ENCODE data around the gene PSKH1.
A peak's percentile ranks its signal among the peaks of the same experiment; 100 is the strongest.
"Not testable (repeated sequence)": the region's sequence is repeated elsewhere in the genome, so short reads cannot be mapped to it uniquely, and the experiment has no call there.

The PSKH1 gene

DNA sequence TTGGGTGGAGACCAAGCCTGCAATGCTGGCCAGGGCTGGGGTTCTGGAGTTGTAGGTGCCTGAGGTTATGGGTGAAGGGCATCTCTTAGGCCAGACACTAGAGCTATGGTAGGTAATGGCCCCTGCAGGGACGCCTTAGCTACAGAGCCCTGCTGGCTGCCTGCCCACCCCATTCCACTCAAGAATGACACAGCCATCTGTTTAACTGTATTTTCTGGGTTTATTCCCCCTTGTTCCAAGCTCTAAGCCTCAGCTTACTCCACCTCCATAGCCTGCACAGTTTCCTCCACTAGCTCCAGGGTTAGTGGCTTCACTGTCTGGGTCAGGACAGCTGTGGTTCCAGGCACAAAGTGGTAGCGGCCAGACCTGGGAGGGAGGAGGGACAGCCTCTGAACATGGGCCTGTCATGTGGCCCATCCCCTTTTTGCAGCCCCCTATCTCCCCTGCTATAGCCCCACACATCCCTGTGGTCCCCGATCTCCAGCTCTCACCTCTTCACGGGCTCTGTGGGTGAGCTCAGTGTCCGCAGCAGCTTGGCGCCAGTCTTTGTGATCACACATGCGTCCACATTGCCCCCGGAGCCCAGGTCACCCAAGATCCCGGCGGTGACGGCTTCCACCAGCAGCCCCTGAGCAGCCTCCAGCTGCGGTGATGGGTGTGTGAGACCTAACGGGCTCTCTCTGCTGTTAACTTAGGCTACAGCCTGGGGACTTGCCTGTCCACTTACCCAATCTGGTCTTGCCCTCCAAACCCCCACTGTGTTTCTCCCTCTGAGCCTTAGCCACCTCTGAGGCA, 41.4 kb downstream of the PSKH1 start:
- in situ Hi-C loops (cut with MboI; ENCODE audit: low pct_unique_long_range_greater_than_20kb, low sequenced_read_pairs) = no loop called here
- DNase-seq = no peak

- no peak for DNase-seq
- in situ Hi-C loops (cut with MboI; ENCODE audit: low pct_unique_long_range_greater_than_20kb, low sequenced_read_pairs) = no loop called here
Observed at GRCh38 chr16:67935101-67935401, 42.0 kb downstream of the PSKH1 start.

GRCh38 chr16:67935402-67936123, 42.5 kb downstream of the PSKH1 start:
- in situ Hi-C loops (cut with MboI; ENCODE audit: low pct_unique_long_range_greater_than_20kb, low sequenced_read_pairs) = no loop called here
- DNase-seq = peak; percentile 96

- in situ Hi-C loops (cut with MboI; ENCODE audit: low pct_unique_long_range_greater_than_20kb, low sequenced_read_pairs) = no loop called here
- DNase-seq = peak; percentile 79
Observed at GRCh38 chr16:67936124-67936879, 43.2 kb downstream of the PSKH1 start, which contains the start of gene PSMB10. PSMB10 (minus strand) TSS chr16:67936850; CDS start chr16:67936749, 101 bp downstream.

GRCh38 chr16:67936880-67937605, 44.0 kb downstream of the PSKH1 start:
- DNase-seq = peak; percentile 89
- in situ Hi-C loops (cut with MboI; ENCODE audit: low pct_unique_long_range_greater_than_20kb, low sequenced_read_pairs) = no loop called here

DNA sequence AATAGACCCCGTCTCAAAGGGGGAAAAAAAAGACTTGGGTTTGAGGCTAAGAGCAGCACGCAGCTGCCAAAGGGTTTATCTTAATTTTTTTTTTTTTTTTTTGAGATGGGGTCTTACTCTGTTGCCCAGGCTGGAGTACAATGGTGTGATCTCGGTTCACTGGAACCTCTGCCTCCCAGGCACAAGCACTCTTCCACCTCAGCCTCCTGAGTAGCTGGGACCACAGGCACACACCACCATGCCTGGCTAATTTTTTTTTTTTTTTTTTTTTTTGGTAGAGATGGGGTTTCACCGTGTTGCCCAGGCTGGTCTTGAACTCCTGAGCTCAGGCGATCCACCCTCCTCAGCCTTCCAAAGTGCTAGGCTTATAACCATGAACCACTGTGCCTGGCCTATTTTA, 44.7 kb downstream of the PSKH1 start:
- in situ Hi-C loops (cut with MboI; ENCODE audit: low pct_unique_long_range_greater_than_20kb, low sequenced_read_pairs); DNase-seq: not testable (repeated sequence)

DNA sequence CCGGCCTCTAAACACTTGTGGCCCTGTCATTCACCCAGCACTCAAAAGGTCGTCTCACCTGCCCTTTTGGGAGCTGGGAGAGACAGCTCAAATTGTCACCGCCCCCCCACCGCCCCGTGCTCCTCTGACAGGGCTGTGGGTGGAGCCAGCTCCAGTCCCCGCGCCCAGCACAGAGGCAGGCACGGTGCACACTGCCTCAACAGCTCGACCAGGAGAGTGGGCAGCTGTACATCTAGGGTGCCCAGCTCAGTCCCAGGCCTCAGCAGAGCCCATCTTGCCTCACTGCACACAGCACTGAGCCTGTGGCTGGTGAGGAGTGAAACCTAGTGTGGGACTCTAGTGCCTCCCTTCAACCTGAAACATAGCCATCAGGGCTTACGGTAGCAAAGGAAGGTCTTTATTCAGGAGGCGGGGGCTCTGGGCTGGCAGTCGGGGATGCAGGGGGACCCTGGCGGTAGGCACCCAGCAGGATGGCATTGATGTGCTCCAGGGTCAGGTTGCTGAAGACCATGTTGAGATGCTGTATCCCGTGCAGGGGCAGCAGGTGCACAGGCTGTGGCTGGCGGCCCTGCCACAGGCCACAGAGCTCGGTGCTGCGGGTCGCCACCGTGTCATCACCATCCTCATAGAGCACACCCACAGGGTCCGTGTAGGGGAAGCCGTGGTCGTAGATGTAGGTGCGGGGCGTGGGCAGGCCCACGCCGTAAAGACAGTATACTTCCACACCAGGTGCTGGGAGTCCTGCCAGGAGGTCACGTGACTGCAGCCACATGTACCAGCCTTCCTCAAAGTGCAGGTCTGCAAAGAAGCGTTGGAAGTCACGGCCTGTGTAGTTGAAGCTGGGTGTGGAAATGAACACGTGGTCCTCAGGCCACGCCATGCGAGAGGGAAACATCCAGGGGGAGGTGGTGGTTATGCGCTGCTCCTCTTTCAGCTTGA, 46.7 kb downstream of the PSKH1 start:
- in situ Hi-C loops (cut with MboI; ENCODE audit: low pct_unique_long_range_greater_than_20kb, low sequenced_read_pairs) = no loop called here
- no peak for DNase-seq

DNA sequence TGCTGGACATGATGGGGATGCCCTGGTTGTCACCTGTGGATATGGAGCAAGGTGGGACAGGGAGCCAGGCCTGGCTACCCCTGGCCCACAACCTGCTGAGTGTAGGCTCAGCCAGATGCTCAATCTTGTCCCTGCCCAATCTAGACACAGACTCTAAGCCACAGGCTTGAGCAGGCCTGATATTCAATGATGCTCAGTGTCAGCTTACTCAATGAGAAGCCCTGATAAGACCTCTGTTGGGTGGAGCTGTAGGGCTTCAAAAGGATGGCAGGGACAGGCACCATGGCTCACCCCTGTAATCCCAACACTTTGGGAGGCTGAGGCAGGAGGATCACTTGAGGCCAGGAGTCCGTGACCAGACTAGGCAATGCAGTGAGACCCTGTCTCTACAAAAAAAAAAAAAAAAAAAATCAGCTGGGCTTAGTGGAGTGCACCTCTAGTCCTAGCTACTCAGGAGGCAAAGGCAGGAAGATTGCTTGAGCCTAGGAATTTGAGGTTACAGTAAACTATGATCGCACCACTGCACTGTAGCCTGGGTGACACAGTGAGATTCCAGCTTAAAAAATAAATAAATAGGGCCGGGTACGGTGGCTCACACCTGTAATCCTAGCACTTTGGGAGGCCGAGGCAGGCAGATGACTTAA, 47.5 kb downstream of the PSKH1 start:
- no peak for DNase-seq
- in situ Hi-C loops (cut with MboI; ENCODE audit: low pct_unique_long_range_greater_than_20kb, low sequenced_read_pairs) = no loop called here

DNA sequence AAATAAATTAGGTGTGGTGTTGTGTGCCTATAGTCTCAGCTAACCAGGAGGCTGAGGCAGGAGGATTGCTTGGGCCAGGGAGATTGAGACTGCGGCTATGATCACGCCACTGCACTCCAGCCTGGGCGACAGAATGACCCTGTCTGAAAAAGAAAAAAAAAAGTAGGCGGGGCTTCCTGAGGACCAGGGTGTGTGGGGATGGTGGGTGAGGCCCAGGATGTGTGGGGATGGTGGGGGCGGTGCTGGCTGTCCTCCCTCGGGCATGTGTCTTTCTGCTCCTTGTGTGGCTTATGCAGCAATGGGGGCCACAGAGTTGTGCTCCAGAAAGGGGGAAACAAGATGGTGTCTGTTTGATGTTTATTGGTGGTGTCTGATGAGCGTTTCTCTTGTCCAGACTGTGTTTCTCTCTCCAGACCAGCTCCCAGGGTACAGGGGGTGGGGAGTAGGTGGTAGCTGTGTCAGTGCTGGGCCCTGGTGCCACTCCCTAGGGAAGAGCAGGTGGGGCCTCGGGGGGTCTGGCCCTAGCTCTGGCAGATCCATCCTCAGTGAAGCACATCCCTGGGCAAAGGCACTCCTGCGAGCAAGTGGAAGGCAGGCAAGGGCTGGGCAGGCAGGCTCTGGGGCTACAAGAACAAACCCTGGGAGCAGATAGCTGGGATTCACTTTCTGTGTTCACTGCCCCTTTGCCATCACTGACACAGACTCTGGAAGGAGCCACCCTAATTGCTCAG, 48.6 kb downstream of the PSKH1 start:
- in situ Hi-C loops (cut with MboI; ENCODE audit: low pct_unique_long_range_greater_than_20kb, low sequenced_read_pairs) = no loop called here
- DNase-seq = no peak

DNA sequence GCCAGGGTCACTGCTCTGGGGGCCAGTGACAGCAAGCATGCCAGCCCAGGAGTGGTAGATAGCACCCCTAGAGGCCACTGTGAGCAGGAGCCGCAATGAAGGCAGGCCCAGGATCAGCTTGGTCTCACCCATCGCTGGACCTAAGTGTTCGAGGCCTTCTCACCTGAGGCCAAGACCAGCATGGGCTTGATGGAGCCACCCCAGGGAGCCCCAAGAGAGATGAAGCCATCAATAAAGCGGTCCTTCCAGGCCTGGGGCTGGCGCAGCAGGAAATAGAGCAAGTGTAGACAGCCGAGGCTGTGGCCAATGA, 49.1 kb downstream of the PSKH1 start:
- in situ Hi-C loops (cut with MboI; ENCODE audit: low pct_unique_long_range_greater_than_20kb, low sequenced_read_pairs) = no loop called here
- peak; percentile 54 for DNase-seq

DNA sequence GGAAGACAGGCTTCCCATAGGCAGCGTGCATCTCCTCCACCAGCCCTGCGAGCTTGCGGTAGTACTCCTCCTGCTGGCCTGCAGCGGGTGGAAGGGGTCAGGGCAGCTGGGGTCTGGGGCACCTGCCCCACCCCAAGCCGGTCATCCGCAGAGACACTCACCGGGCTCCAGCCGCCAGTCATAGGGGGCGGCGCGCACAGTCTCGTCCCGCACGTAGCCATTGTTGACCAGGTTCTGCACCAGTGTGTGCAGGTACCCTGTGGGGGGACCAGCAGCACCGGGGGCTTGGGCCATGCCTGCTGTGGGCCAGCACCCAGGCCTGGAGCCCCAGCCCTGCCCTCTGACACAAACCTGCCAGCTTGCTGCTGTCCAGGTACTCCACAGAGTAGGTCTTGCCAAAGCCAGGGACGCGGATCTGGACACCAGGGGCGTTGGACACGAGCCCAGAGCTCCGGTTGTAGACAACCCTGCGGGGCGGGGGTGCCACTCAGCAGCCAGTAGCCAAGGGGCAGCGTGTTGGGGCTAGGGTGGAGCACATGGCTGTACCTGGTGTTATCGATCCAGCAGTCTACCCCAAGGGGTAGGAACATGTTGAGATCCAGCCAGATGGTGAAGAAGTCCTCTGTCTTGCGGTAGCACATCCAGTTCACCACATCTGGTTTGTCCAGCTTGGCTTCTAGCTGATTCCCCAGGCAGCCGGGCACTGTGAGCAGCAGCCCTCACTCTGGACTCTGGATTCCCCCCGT, 49.6 kb downstream of the PSKH1 start:
- DNase-seq = no peak
- in situ Hi-C loops (cut with MboI; ENCODE audit: low pct_unique_long_range_greater_than_20kb, low sequenced_read_pairs) = no loop called here

DNA sequence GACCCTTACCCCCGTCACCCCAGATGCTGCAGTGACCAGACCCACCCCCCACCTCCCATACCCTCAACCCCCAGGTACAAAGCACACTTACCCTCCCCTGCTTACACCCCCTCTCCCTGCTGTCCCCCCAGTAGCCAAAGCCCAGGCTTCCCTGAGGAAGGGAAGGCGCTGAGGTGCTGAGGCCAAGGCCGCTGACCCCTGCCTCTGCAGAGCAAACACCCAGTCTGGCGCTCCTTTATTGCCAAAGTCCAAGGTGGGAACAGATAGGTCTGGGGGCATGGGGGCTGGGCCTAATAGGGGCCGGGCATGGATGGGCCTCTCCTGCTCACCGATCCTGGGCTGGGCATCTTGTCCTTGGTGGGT, 50.2 kb downstream of the PSKH1 start:
- no peak for DNase-seq
- in situ Hi-C loops (cut with MboI; ENCODE audit: low pct_unique_long_range_greater_than_20kb, low sequenced_read_pairs) = no loop called here

GRCh38 chr16:67943619-67944504, 50.8 kb downstream of the PSKH1 start, which contains the start of gene LCAT:
LCAT (minus strand) TSS chr16:67944120; CDS start chr16:67944101, 19 bp downstream.
- in situ Hi-C loops (cut with MboI; ENCODE audit: low pct_unique_long_range_greater_than_20kb, low sequenced_read_pairs) = no loop called here
- DNase-seq = no peak

GRCh38 chr16:67944690-67945391, 51.8 kb downstream of the PSKH1 start:
- in situ Hi-C loops (cut with MboI; ENCODE audit: low pct_unique_long_range_greater_than_20kb, low sequenced_read_pairs) = no loop called here
- no peak for DNase-seq

- no peak for DNase-seq
- in situ Hi-C loops (cut with MboI; ENCODE audit: low pct_unique_long_range_greater_than_20kb, low sequenced_read_pairs) = no loop called here
Observed at GRCh38 chr16:67945392-67945933, 52.4 kb downstream of the PSKH1 start.

All from KBM-7 (cell line).